Measurements from ENCODE around the gene KCNQ1OT1. TPM values are rescaled to one million over a fixed set of nuclear protein-coding genes. Genes with fewer than 3 reads are reported as not detected.

Gene KCNQ1OT1
- total RNA-seq, 2 donors from 2014 or later, result 1.0 to 2.1 TPM

DNA sequence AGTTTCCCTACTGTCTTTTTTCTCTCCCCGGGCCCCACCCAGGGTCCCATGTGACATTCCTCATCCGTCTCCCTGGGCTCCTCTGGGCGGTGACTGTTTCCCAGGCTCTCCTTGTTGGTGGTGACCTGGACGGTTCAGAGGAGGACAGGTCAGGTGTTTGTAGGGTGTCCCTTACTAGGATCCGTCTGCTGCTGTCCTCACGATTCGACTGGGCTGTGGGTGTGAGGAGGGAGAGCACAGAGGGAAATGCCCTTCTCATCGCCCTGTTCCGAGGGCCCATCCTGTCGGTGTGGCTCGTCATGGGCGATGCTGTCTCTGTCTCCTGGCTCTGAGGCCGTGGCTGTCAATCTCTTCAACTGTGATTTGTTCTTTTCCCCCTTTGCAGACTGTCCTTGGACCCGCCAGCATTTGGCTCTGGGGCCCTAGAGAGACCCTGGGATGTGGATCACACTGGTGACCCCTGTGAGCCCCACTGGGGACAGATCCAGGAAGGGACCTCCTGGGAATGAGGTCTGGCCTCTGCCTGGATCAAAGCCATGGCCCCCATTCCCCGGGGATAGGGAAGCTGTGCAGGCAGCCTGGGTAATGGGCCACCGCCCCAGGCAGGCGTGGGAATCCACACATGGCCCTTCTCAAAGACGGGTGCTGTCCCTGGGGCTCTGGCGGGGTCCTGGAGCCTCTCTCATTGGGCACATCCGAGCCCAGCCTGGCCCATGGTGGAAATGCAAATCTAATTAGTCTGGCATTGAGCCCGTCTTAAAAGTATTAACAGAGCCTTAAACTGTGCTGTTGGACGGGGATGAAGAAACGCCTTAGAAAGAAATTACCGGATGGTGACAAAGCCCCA is 46.8 kb upstream of the KCNQ1OT1 start:
- Histone ChIP-seq H3K27me3 (replicated peaks; ENCODE audit: insufficient read depth) (no peaks in the 10 kb centered on the region), H3K36me3 (no peaks in the 10 kb centered on the region), H3K4me1 (replicated peaks) (no peaks in the 10 kb centered on the region), H3K9me3 (no peaks in the 10 kb centered on the region), H3K4me3 (no peak overlapping the region), H3K27ac (no peak overlapping the region)
- intact Hi-C loops (cut with DNase I), result no loop called here
- no peak for TF ChIP-seq POLR2A (IDR thresholded peaks at IDR 0.05)
- TF ChIP-seq POLR2AphosphoS5 (IDR thresholded peaks at IDR 0.05), result no peak
- DNase-seq (ENCODE audit: low spot score), result no peak
- 81% methylated on average over 24 of the region's 24 CpGs for WGBS

DNA sequence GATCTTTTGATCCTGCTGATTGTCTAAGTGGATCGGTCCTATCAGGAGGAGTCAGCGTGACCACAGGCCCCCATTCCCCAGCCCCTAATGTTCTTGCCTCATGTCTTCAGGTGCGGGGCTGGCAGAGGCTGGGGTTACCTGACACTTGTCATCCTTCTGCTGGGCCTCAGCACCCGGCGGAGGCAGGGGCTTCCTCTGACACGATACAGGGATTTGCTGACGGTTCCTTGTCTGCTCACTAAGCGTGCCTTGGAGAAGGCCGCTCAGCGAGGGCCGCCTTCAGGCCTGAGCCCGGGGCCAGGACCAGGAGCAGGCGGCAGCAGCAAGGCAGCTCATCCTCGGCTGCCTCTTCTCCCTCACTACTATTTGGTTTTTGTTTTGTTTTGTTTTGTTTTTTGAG is 45.7 kb upstream of the KCNQ1OT1 start:
- intact Hi-C loops (cut with DNase I), result no loop called here
- Histone ChIP-seq H3K36me3 (no peaks in the 10 kb centered on the region), H3K9me3 (no peaks in the 10 kb centered on the region), H3K4me3 (no peak overlapping the region), H3K27me3 (replicated peaks; ENCODE audit: insufficient read depth) (no peaks in the 10 kb centered on the region), H3K27ac (no peak overlapping the region), H3K4me1 (replicated peaks) (no peaks in the 10 kb centered on the region)
- 91% methylated on average over 14 of the region's 14 CpGs for WGBS
- TF ChIP-seq, protein P1, sequence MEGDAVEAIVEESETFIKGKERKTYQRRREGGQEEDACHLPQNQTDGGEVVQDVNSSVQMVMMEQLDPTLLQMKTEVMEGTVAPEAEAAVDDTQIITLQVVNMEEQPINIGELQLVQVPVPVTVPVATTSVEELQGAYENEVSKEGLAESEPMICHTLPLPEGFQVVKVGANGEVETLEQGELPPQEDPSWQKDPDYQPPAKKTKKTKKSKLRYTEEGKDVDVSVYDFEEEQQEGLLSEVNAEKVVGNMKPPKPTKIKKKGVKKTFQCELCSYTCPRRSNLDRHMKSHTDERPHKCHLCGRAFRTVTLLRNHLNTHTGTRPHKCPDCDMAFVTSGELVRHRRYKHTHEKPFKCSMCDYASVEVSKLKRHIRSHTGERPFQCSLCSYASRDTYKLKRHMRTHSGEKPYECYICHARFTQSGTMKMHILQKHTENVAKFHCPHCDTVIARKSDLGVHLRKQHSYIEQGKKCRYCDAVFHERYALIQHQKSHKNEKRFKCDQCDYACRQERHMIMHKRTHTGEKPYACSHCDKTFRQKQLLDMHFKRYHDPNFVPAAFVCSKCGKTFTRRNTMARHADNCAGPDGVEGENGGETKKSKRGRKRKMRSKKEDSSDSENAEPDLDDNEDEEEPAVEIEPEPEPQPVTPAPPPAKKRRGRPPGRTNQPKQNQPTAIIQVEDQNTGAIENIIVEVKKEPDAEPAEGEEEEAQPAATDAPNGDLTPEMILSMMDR (IDR thresholded peaks at IDR 0.05), result no peak
- TF ChIP-seq POLR2AphosphoS5 (IDR thresholded peaks at IDR 0.05) (no peak), POLR2A (IDR thresholded peaks at IDR 0.05) (no peak)
- DNase-seq (ENCODE audit: low spot score), result no peak

DNA sequence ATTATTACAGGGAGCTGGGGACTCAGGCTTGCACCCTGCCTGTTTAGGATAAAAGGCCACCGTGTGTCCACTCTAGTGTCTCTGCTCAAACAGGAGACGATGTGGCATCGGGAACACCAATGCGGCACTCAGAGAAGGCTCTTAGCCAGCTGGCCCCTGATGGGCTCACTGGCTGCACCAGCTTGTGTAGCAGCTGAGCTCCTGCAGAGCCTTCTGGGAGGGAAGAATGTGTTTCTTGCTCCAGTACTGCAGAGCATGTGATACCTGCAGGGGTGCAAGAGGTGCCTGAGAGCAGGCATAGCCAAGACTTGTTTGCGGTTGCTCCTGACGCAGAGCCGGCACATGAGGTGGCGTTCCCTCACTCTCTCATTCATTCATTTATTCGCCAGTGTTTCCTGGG is 44.4 kb upstream of the KCNQ1OT1 start:
- Histone ChIP-seq H3K27me3 (replicated peaks; ENCODE audit: insufficient read depth) (no peaks in the 10 kb centered on the region), H3K4me3 (no peak overlapping the region), H3K27ac (no peak overlapping the region), H3K36me3 (no peaks in the 10 kb centered on the region), H3K4me1 (replicated peaks) (no peaks in the 10 kb centered on the region), H3K9me3 (no peaks in the 10 kb centered on the region)
- no peak for DNase-seq (ENCODE audit: low spot score)
- intact Hi-C loops (cut with DNase I), result no loop called here
- TF ChIP-seq, protein P1 (IDR thresholded peaks at IDR 0.05), result no peak
- TF ChIP-seq POLR2A (IDR thresholded peaks at IDR 0.05) (no peak), POLR2AphosphoS5 (IDR thresholded peaks at IDR 0.05) (no peak)
- 89% methylated on average over 9 of the region's 9 CpGs for WGBS

DNA sequence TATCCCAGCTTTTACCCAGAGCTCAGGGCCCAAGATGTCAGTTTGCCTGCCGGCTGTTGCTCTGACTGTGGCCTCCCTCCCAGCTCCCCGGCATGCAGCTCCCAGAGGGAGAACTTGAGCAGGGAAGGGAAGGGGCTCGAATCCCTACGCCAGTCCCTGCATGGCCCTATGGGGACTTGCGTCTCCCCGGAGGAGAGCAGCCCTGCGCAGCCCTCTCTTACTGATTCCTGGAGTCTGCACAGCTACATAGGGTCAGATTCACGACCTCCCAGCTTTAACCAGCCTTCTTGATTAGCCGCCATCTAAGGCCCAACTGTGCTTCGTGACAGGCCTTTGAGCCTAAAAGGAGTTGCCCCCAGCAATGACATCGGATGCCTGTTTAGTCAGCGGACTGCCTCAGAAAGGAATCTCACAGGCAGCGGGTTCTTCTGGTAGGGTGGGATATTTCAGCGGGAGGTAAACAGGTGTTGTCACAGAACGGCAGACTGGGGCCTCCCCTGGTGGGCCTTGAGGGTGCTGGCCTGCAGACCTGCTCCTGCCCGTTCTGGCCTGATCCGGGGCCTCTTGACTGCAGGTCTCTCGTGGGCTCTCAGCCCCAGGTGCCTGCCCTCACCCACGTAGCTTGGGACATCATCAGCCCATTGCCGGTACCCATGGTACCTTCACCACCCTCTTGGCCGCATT is 43.8 kb upstream of the KCNQ1OT1 start:
- TF ChIP-seq, protein P1 (IDR thresholded peaks at IDR 0.05), result no peak
- TF ChIP-seq POLR2A (IDR thresholded peaks at IDR 0.05), result no peak
- TF ChIP-seq POLR2AphosphoS5 (IDR thresholded peaks at IDR 0.05), result no peak
- H3K27me3 ChIP-seq (replicated peaks; ENCODE audit: insufficient read depth), result no peaks in the 10 kb centered on the region
- no peaks in the 10 kb centered on the region for H3K36me3 ChIP-seq
- no peaks in the 10 kb centered on the region for H3K9me3 ChIP-seq
- no peak overlapping the region for H3K4me3 ChIP-seq
- no peak overlapping the region for H3K27ac ChIP-seq
- no peaks in the 10 kb centered on the region for H3K4me1 ChIP-seq (replicated peaks)
- no peak for DNase-seq (ENCODE audit: low spot score)
- intact Hi-C loops (cut with DNase I), result no loop called here
- 90% methylated on average over 21 of the region's 21 CpGs for WGBS

DNA sequence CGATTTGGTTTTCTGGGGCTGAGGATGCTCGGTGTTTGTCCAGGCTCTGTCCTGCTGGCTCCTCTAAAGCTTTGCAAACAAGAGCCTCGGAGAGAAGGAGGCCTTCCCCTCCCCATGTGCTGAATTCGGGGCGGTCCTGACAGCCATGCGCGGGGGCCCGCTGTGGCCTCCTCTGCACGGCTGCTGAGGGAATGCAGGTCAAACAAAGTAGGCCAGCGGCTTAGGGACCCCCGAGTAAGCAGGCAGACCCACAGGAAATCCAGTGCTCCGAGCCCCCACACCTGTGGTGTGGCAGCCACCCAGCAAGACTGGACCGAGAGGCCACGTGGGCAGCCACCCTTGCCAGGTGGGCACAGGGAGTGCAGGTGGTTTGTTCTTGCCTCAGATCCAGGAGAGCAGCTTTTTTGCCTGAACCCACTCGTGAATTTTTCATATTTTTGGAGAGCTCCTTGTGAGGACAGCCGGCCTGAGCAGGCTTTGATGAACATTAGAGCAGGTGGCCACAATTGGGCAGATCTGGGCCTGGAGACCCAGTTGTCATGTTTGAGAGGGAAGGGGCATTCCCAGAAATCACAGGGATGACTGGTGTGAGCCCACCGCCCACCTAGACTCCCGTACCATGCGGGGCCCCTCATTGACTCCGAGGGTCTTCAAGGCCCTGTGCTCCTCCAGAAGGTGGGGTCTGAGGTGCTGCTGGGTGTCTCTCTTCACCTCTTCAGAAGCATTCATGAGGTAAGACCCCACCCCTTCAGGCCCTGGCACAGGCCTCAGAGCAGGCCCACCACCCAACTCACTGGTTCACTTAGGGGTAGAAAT is 43.0 kb upstream of the KCNQ1OT1 start:
- H3K27ac ChIP-seq, result no peak overlapping the region
- intact Hi-C loops (cut with DNase I), result no loop called here
- TF ChIP-seq, protein P1 (IDR thresholded peaks at IDR 0.05), result no peak
- TF ChIP-seq POLR2A (IDR thresholded peaks at IDR 0.05), result no peak
- TF ChIP-seq POLR2AphosphoS5 (IDR thresholded peaks at IDR 0.05), result no peak

More for the DNA sequence above, 43.0 kb upstream of the KCNQ1OT1 start:
- no peak overlapping the region for H3K4me3 ChIP-seq
- no peak for DNase-seq (ENCODE audit: low spot score)
- no peaks in the 10 kb centered on the region for H3K4me1 ChIP-seq (replicated peaks)
- WGBS, result 85% methylated on average over 20 of the region's 20 CpGs
- H3K9me3 ChIP-seq, result no peaks in the 10 kb centered on the region
- no peaks in the 10 kb centered on the region for H3K36me3 ChIP-seq
- H3K27me3 ChIP-seq (replicated peaks; ENCODE audit: insufficient read depth), result no peaks in the 10 kb centered on the region
